Gastrocnemius medialis (tissue), 4 donors: ENCODE results near the gene TSLP.

Experiments used
- POLR2A ChIP-seq, 2 donors: fragments of 450-650 bp; IDR thresholded peaks; one replicate each; pipeline ENCODE4 v1.6.1; 2017; ENCODE audit warnings: antibody characterized with exemption in 2 of 2, mild to moderate bottlenecking in 2 of 2, moderate library complexity in 2 of 2
- TF ChIP-seq, protein P1 (sequence below), 5 experiments: fragments of 450-650 bp in 3 of 5; fragments of 200-600 bp in 2 of 5; sonication (generic) in 2 of 5; IDR thresholded peaks in 4 of 5; conservative IDR thresholded peaks in 1 of 5; 1 replicate in 4 of 5; 2 replicates in 1 of 5; pipeline ENCODE4 v1.5.1; 2016 to 2019; ENCODE audit warnings: antibody characterized with exemption in 5 of 5, mild to moderate bottlenecking in 3 of 5, moderate library complexity in 3 of 5

DNA sequence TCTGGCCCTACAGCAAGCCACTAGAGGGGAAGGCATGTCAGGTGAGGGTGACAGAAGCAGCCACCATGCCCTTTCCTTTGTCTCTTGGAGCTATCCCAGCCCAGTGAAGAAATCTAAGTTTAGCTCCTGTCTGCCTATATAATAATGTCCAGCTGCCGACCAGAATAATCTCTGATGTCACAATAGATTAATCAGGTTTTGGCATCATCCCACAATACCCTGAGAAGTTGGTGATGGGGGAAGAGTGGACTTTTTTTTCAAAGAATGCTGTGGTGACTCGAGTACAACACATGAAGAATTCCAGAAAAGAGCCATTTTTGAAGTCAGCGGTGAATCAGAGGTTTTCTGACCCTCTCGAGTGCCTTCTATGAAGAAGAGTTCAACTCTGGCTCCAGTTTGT, 1.7 kb upstream of the TSLP start:
- TF ChIP-seq, protein P1, sequence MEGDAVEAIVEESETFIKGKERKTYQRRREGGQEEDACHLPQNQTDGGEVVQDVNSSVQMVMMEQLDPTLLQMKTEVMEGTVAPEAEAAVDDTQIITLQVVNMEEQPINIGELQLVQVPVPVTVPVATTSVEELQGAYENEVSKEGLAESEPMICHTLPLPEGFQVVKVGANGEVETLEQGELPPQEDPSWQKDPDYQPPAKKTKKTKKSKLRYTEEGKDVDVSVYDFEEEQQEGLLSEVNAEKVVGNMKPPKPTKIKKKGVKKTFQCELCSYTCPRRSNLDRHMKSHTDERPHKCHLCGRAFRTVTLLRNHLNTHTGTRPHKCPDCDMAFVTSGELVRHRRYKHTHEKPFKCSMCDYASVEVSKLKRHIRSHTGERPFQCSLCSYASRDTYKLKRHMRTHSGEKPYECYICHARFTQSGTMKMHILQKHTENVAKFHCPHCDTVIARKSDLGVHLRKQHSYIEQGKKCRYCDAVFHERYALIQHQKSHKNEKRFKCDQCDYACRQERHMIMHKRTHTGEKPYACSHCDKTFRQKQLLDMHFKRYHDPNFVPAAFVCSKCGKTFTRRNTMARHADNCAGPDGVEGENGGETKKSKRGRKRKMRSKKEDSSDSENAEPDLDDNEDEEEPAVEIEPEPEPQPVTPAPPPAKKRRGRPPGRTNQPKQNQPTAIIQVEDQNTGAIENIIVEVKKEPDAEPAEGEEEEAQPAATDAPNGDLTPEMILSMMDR (IDR thresholded peaks at IDR 0.05 in 4 of 5, conservative IDR thresholded peaks at IDR 0.05 in 1 of 5) = no peak
- TF ChIP-seq POLR2A (IDR thresholded peaks at IDR 0.05) = no peak
